GM23338 (cell line): Measurements from ENCODE around the gene CPLANE1. TPM values are rescaled to one million over a fixed set of nuclear protein-coding genes. Genes with fewer than 3 reads are reported as not detected.

ENCODE experiments used
- ATAC-seq: fragments of 200-7000 bp; cut with Tn5 transposase; 3 replicates; pipeline ENCODE4 v1.9.1; 2020
- DNase-seq: peaks from one replicate; pipeline ENCODE4 v3.0.0-alpha.2; 2015; ENCODE audit warnings: low spot score
- H2AFZ ChIP-seq: fragments of 200-600 bp; sonication (generic); 2 replicates; pipeline ENCODE4 v1.8.0; 2016; ENCODE audit warnings: antibody characterized with exemption, mild to moderate bottlenecking, moderate library complexity
- H3F3A ChIP-seq: fragments of 200-600 bp; sonication (generic); replicated peaks from 2 replicates; pipeline ENCODE4 v1.8.0; 2017; ENCODE audit warnings: antibody characterized with exemption, mixed run types, low read depth
- H3K27ac ChIP-seq: fragments of 200-600 bp; sonication (generic); 2 replicates; pipeline ENCODE4 v1.6.1; 2016; ENCODE audit warnings: low read depth
- H3K27me3 ChIP-seq: fragments of 200-600 bp; sonication (generic); 2 replicates; pipeline ENCODE4 v1.8.0; 2016; ENCODE audit warnings: mild to moderate bottlenecking, mixed run types, moderate library complexity; ENCODE audit not compliant: insufficient read depth
- H3K36me3 ChIP-seq: fragments of 200-600 bp; sonication (generic); 2 replicates; pipeline ENCODE4 v1.8.0; 2016; ENCODE audit warnings: mild to moderate bottlenecking; ENCODE audit not compliant: insufficient read depth
- H3K4me1 ChIP-seq: fragments of 200-600 bp; sonication (generic); 2 replicates; pipeline ENCODE4 v1.8.0; 2016; ENCODE audit warnings: mild to moderate bottlenecking, moderate library complexity; ENCODE audit not compliant: insufficient read depth
- H3K4me2 ChIP-seq: fragments of 200-600 bp; sonication (generic); 2 replicates; pipeline ENCODE4 v1.7.1; 2017; ENCODE audit warnings: mixed run types
- H3K4me3 ChIP-seq: fragments of 200-600 bp; sonication (generic); 2 replicates; pipeline ENCODE4 v1.6.1; 2016; ENCODE audit warnings: mixed run types
- H3K79me2 ChIP-seq: fragments of 200-600 bp; sonication (generic); replicated peaks from 2 replicates; pipeline ENCODE4 v1.8.0; 2017; ENCODE audit warnings: mild to moderate bottlenecking; ENCODE audit not compliant: insufficient read depth
- H3K9me2 ChIP-seq: fragments of 200-600 bp; sonication (generic); 2 replicates; pipeline ENCODE4 v1.8.0; 2017; ENCODE audit not compliant: insufficient read depth
- H4K20me1 ChIP-seq: fragments of 200-600 bp; sonication (generic); replicated peaks from 2 replicates; pipeline ENCODE4 v1.8.0; 2017; ENCODE audit warnings: mild to moderate bottlenecking; ENCODE audit not compliant: insufficient read depth
- H3K27ac Mint-ChIP-seq: 2 replicates; pipeline ENCODE4 v1.8.0; 2020; ENCODE audit warnings: inconsistent platforms, mild to moderate bottlenecking, moderate library complexity, mixed read lengths
- H3K27me3 Mint-ChIP-seq: 3 replicates; pipeline ENCODE4 v1.8.0; 2022; ENCODE audit warnings: low read depth, mild to moderate bottlenecking, moderate library complexity, mixed read lengths, inconsistent platforms; ENCODE audit not compliant: insufficient read depth, poor library complexity
- H3K36me3 Mint-ChIP-seq: 3 replicates; pipeline ENCODE4 v1.8.0; 2021; ENCODE audit warnings: low read depth, mild to moderate bottlenecking, inconsistent platforms, moderate library complexity, mixed read lengths
- H3K4me1 Mint-ChIP-seq: 3 replicates; pipeline ENCODE4 v1.8.0; 2020; ENCODE audit warnings: mild to moderate bottlenecking, inconsistent platforms, mixed read lengths
- H3K4me3 Mint-ChIP-seq: 3 replicates; pipeline ENCODE4 v1.8.0; 2021; ENCODE audit warnings: moderate library complexity, mild to moderate bottlenecking, inconsistent platforms, mixed read lengths
- H3K9me3 Mint-ChIP-seq: 3 replicates; pipeline ENCODE4 v1.8.0; 2020; ENCODE audit warnings: moderate library complexity, mild to moderate bottlenecking, inconsistent platforms, mixed read lengths
- CREB1 ChIP-seq: fragments of 250-450 bp; sonication (Bioruptor Pico); IDR thresholded peaks from 2 replicates; pipeline ENCODE4 v1.5.0; 2020; ENCODE audit warnings: low read depth, mild to moderate bottlenecking, moderate library complexity
- CTCF ChIP-seq, 2 experiments: fragments of 200-600 bp in 1 of 2; sonication (generic) in 1 of 2; conservative IDR thresholded peaks; 2 replicates each; pipeline versions ENCODE4 v1.5.1 to v1.6.1; 2016 to 2017; ENCODE audit warnings: antibody characterized with exemption in 2 of 2, low read depth in 2 of 2, mild to moderate bottlenecking in 2 of 2, moderate library complexity in 1 of 2
- ETS1 ChIP-seq: IDR thresholded peaks from 2 replicates; pipeline ENCODE4 v1.6.1; 2016; ENCODE audit warnings: antibody characterized with exemption
- EZH2 ChIP-seq: fragments of 200-600 bp; sonication (generic); IDR thresholded peaks from one replicate; pipeline ENCODE4 v1.8.0; 2017; ENCODE audit warnings: antibody characterized with exemption, mild to moderate bottlenecking, low read depth; ENCODE audit not compliant: unreplicated experiment
- EZH2phosphoT487 ChIP-seq: fragments of 200-600 bp; sonication (generic); IDR thresholded peaks from one replicate; pipeline ENCODE4 v1.8.1; 2018; ENCODE audit warnings: antibody characterized with exemption; ENCODE audit not compliant: unreplicated experiment
- JUNB ChIP-seq: IDR thresholded peaks from one replicate; pipeline ENCODE4 v1.6.1; 2016; ENCODE audit warnings: antibody characterized with exemption; ENCODE audit not compliant: unreplicated experiment
- NANOG ChIP-seq: IDR thresholded peaks from 2 replicates; pipeline ENCODE4 v1.6.1; 2016; ENCODE audit warnings: antibody characterized with exemption, borderline replicate concordance
- POLR2AphosphoS5 ChIP-seq: IDR thresholded peaks from 2 replicates; pipeline ENCODE4 v1.6.1; 2016; ENCODE audit warnings: antibody characterized with exemption, low read depth
- REST ChIP-seq: IDR thresholded peaks from one replicate; pipeline ENCODE4 v1.6.1; 2018; ENCODE audit warnings: antibody characterized with exemption; ENCODE audit not compliant: unreplicated experiment
- STAT1 ChIP-seq: IDR thresholded peaks from one replicate; pipeline ENCODE4 v1.6.1; 2016; ENCODE audit warnings: antibody characterized with exemption; ENCODE audit not compliant: unreplicated experiment
- ZNF114 ChIP-seq: fragments of 250-450 bp; sonication (Bioruptor Pico); IDR thresholded peaks from 2 replicates; pipeline ENCODE4 v1.5.0; 2020; ENCODE audit warnings: mild to moderate bottlenecking, moderate library complexity
- ZNF331 ChIP-seq: fragments of 250-450 bp; sonication (Bioruptor Pico); IDR thresholded peaks from 2 replicates; pipeline ENCODE4 v1.5.0; 2020; ENCODE audit warnings: low read depth, mild to moderate bottlenecking, moderate library complexity
- ZNF462 ChIP-seq: fragments of 250-450 bp; sonication (Bioruptor Pico); IDR thresholded peaks from 2 replicates; pipeline ENCODE4 v1.5.0; 2020; ENCODE audit warnings: mild to moderate bottlenecking, moderate library complexity
- polyA plus RNA-seq: library from polyadenylated mRNA; unstranded; fragments of >200 nt; fragmentation: Nextera tagmentation; extraction: Ambion mirVana; gene quantifications from 2 replicates; pipeline ENCODE4 v1.2.1, GENCODE V29; 2016
- total RNA-seq: library from RNA; depleted of rRNA; stranded (reverse); fragments of >200 nt; shearing (Covaris generic); gene quantifications from 2 replicates; pipeline ENCODE4 v1.2.3, GENCODE V29; 2014

The CPLANE1 gene
- total and polyA plus RNA-seq, 2 experiments from 2014 or later: 5.1 to 8.3 TPM

- H3F3A ChIP-seq: no peaks in the 10 kb centered on the region
- DNase-seq: no peak
- H3K9me3 Mint-ChIP-seq: no peaks in the 10 kb centered on the region
- no peak overlapping the region for H3K4me2 ChIP-seq
- H3K36me3 ChIP-seq: no peaks in the 10 kb centered on the region
- H3K27ac ChIP-seq: no peak overlapping the region
- H3K27ac Mint-ChIP-seq: no peak overlapping the region
- no peaks in the 10 kb centered on the region for H3K4me1 Mint-ChIP-seq
- TF ChIP-seq CTCF (conservative IDR thresholded peaks at IDR 0.05; ENCODE audit: low read depth in 2 of 2) (no peak), CREB1 (CRISPR knock-in tag) (no peak), EZH2 (no peak), JUNB (no peak), ZNF331 (CRISPR knock-in tag) (no peak), POLR2AphosphoS5 (no peak), REST (no peak), NANOG (no peak), ZNF114 (CRISPR knock-in tag) (no peak), ETS1 (no peak), STAT1 (no peak), EZH2phosphoT487 (no peak), ZNF462 (CRISPR knock-in tag) (no peak)
- no peak for ATAC-seq
- H2AFZ ChIP-seq: no peak overlapping the region
- H3K4me3 Mint-ChIP-seq: no peak overlapping the region
- H3K79me2 ChIP-seq: no peaks in the 10 kb centered on the region
- H3K9me2 ChIP-seq: no peaks in the 10 kb centered on the region
- H4K20me1 ChIP-seq: no peaks in the 10 kb centered on the region
- H3K4me3 ChIP-seq: no peak overlapping the region
- no peaks in the 10 kb centered on the region for H3K27me3 Mint-ChIP-seq
- H3K4me1 ChIP-seq: no peaks in the 10 kb centered on the region
- H3K36me3 Mint-ChIP-seq: peaks cover 3% of the 10 kb centered on the region; the same call in 1 of the 3 replicates
- H3K27me3 ChIP-seq: no peaks in the 10 kb centered on the region
Measured at GRCh38 chr5:37234288-37234687, 14.9 kb downstream of the CPLANE1 start.
